D341Med (cell line): ENCODE measurements around the gene ZC3H4.
"Not testable (repeated sequence)": the region's sequence is repeated elsewhere in the genome, so short reads cannot be mapped to it uniquely, and the experiment has no call there.

Experiments used
- DNase-seq: peaks from one replicate; pipeline ENCODE4 v3.0.0; 2012; ENCODE audit warnings: low spot score

The ZC3H4 gene

DNA sequence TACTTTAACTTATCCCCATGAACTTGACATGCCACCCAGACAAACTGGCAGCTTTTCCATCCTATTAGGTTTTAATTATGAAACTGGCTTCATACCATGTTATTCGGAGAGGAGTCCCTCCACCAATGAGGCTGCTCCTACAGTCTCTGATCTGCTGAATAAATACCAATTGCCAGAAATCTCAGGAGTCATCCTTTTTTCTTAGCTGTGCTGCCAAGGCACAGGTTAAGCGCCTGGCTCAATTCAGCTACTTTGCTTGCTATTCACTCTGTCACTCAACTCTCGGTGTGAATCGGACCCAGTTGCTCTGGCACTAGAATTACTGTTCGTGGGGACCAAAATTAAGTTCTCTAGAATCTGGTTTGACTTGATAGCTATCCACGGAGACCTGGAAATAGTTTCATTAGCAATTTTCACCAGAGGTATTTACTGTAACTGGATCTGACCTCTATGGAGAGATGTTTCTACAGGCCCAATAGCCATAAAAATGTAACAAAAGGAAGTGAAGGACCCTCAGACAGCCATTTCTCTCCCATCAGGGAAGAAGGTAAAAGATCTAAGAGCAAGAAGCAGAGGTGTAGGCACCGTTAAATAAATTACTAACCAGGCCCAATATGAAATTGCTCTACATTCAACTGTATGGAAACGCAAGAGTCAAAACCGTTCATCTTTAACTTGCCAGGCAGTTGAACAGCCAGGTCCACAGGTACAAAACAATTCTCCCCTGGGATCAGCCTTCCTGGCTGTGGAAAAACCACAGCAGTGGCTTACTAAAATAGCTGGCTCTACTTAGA is 5.4 kb downstream of the ZC3H4 start:
- DNase-seq, result no peak

DNA sequence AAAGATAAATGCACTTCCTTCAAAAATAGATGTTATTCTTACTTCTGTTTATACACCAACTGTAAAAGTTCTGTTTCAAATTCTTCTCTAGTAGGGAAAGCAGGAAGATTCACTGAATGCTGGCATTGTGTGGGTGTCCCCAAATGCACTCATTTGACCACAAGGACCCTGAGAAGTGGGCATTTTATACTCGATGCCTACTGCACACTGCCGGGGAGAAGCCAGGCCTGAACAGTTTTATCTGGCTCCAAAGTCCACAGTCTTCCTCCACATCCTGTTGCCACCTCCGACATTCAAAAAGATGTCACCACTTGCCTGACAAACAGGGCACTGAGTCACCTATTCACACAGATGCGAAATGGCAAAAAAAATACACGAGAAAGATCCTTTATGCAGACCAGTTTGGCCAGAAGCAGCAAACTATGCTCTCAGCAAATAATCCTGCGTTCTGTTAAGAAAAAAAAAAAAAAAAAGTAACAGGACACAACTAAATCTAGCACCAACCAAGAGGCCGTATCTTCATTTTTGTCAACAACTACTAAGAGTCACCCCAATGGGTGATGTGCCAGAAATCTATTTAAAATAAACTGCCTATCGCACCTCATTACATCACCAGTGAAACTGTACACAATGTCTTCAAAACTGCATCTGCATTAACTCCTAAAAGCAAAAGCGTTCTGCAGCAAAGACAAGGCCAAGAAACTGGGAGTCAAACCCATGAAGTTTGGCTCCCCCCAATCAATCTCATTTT is 6.2 kb downstream of the ZC3H4 start:
- DNase-seq, result no peak

DNA sequence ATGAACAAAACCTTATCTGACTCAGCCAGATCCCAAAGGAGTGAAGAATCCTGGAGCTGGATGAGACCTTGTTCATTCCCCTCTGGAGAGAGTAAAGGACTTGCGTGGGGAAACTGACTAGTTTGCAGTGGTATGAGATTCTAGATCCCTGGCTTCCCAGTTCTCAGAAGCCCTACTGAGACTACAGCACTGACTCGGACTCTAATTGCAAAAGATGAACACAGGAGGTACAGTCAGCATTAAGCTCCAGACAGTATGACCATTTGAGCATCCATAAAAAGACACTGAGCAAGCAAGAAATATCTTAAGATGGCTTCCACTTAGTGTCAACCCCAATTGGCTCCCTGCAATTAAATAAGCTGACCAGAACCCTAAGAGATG is 6.8 kb downstream of the ZC3H4 start:
- DNase-seq, result no peak

DNA sequence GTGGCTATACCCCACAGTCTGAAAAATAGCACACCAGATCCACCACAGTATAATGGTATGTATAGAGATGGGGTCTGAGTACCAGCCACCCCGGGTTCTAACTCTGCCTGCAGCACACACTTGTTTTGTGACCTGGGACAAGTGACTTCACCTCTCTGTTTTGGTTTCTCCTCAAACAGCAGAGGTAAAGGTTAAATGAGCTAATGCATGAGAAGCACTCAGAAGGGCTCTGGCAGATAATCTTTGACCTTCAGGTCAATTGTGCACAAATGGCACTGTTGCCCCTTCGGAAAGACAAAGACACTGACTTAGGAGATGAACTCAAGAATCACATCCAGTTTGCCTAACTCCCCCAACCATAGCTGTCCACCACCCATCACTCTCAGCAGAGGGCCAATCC is 7.7 kb downstream of the ZC3H4 start:
- DNase-seq, result no peak

DNA sequence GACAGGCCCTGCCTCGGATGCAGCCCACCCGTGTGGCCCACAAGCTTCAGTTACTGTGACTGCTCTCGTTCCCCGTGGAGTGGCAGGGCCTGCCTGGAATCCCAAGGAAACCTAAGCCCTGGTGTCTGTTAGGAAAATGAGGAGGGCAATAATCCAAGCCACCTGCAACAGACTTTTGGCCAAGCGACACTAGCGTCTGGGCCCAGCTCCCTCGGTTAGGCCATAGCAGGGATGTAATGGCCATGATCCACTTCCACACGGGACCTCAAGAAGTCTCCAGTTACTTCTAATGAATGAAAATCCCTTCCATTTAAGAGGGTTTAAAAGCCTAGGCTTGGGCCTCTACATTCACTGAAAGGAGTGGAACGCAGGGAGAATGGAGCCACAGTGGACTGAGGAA is 8.9 kb downstream of the ZC3H4 start:
- DNase-seq, result no peak

DNA sequence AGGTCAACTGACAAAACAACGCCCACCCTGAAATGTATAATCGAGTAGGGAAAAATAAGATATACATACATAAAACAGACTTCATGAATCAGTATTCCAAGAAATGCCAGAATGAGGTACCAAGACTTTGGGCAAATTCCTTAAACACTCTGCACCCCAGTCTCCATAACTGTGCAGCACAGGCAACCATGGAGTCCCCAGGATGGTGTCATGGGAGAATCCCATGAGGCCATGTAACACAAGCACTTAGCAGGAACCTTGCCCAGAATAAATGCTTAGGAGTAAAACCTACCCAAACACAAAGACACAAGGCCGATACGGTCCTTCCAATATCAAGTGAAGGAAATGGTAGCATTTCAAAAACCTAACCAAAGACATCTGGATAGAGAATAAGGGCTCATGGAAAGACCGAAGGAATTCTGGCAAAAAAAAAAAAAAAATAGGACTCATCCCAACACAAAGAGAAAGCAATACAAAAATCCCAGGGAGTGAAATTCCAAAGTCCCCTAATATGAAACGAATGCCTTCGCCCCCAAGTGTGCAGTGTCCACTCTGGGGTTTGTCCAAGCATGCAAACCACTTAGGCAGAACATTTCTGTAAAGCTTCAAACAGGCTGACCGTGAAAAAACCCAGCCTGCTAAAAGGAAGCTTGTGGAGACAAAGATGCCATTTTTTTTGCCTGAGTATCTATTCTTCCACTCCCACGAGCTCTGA is 11.1 kb downstream of the ZC3H4 start:
- no peak for DNase-seq

DNA sequence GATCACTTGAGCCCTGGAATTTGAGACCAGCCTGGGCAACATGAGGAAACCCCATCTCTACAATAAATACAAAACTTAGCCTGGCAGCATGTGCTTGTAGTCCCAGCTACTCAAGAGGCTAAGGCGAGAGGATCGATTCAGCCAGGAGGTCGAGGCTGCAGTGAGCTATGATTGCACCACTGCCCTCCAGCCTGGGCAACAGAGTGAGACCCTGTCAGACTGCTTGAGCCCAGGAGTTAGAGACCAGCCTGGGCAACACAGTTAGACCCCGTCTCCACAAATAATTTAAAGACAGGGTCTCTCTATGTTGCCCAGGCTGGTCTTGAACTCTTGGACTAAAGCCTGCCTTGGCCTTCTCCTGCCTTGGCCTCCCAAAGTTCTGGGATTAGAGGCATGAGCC is 12.5 kb downstream of the ZC3H4 start:
- DNase-seq, result not testable (repeated sequence)

DNA sequence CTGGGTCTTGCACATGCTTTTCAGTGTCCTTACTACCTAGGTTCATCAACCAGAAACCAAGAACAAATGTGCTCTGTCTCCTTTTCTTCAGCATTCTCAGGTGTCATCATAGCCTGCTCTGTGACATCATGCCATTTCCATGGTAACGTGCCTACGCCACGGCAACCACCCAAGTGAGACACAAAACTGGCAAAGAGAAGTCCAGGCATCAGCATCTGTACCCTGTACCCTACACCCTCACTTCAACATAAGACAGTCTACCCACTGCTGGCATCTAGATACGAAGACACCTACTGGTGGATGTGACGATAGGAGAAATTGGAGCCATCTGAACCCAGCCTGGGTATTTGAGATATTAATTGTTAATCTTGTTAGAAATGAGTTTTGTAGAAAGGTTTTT is 13.3 kb downstream of the ZC3H4 start:
- no peak for DNase-seq

DNA sequence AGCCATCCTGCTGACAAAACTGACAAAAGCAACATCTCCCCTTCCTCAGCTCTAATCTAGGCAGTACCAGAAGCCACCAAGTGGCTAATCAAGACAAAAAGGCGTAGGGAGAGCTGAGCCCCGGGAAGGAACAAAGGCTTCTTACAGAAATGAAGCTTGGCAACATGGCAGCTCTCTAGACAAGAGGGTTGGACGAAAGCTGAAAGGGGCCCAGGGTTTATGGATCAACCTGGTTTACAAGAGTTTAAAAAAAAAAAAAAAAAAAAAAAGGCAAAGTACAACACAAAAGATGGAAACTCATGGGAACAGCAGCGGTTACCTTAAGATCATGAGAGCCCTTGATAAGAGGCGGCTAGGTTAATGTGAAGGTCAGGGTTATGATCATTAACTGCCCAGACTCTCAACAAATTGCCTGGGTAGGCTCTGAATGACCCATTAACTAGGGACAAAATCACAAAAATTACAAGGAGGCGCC is 14.0 kb downstream of the ZC3H4 start:
- DNase-seq, result no peak

DNA sequence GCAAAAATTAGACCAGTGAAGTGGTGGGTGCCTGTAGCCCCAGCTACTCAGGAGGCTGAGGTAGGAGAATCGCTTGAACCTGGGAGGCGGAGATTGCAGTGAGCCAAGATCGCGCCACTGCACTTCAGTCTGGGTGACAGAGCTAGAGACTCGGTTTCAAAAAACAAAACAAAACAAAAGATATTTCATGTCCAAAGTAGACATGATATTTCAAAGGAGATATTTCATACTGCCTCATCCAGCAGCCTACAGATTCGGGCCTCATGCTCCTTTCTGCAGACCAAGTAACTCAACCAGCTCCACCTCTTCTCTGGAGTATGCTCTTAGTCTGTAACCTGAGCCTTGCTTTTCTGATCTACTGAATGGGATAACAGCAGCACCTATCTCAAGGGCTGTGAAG is 15.0 kb downstream of the ZC3H4 start:
- DNase-seq, result no peak

DNA sequence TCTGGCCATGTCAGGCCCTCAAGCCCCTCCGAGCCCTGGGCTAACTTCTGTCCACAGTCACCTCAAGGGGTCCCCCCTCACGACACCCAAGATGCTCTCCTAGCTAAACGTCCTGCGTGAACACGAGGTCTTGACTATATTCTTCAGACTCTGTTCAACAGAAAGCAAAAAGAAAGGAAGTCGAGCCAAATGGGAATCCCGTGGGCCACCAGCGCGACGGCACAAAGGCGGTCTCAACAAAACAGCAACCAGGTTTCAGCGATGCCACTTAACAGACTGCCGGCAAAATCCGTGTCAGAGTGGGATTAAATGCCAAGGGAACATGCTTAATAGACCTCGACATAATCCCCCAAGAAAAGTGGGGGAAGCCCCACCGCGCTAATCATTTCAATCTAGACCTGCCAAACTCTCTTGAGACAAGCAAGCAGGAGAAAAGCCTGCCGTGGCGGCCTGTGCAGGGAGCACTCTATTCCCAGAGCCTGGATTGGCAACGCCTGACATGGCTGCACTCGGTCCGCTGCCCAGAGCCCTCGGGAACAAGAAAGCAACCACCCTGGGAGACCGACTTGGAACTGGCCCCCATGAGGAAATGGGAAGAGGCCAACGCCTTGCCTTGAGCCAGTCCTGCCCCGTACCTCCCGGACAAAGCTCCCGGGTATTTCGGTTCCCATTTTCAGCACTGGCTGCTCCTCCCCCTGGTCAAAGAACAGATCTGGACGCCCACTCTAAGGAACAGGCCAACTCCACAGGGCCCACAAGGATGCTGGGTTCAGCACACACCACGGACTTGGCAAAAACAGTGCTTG is 16.0 kb downstream of the ZC3H4 start:
- peak; percentile 86 for DNase-seq

DNA sequence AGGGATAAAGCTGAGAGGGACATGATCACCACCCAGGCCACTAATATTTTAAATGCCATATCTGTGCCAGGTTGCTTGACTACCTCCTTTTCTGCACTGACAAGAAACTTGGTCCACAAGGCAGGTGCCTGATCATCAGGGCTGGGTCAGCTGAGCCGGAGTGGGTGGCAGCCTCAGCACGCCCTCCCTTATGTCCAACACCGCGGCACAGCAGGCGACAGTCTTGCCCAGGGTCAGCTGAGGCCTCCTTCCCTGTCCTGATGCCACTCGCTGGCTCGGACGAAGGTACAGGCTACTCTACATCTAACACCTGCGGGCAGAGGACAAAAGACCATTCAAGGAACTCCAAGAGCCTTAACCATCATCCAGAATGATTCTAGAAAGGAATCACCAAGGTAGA is 16.9 kb downstream of the ZC3H4 start:
- DNase-seq, result no peak

DNA sequence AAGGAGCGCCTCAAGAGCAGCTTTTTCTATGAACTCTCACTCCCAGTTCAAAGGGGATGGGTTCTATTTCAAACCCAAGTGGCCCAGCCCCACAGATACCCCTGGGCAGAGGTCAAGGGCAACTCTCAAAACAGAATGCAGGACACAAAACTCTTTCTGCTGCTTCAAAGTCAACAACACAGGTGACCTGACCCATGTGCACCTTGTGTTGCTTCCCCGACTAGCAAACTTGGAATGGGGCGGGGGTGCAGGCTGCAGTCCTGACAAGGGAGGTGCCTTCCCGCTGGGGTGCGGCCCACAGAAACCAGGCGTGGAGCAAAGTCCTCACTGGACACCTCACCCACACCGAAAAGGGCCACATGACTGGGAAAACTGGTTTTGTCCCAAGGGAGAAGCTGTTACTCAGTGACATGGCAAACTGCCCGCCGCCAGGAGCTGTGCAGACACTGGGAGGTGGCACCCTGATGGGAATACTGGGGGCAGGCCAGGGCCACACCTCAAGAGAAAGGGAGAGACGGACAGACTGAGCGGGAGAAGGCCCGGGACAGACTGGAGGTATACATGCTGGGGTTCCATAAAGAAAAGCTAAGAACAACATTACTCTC is 17.4 kb downstream of the ZC3H4 start:
- DNase-seq, result no peak

DNA sequence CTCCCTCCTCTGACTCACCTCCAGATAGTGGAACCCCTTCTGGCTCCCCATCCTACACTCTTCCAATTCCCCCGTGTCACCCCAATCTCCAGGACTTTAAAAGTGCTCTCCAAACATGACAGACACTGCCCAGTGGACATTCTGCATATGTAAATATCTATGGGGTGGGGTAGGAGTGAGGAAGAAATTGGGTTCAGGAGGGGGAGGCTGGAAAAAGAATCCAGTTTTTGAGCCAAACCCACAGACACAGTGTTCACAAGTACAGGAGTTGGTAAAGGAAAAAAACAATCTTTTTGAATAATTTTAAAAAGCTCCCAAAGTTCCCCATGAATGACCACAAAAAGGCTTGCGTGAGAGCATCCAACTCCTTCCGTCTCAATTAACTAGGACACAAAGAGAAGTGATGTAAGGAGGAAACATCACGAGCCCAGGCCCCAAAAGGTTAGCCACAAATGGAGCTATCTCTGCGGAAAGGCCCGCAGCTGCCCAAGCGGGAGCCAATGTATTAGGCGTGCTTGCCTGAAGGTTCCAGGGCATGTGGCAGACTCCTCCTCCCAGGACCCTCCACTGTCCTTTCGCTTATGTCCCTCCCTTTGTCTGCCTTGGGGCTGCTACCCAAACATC is 18.0 kb downstream of the ZC3H4 start:
- DNase-seq, result no peak

DNA sequence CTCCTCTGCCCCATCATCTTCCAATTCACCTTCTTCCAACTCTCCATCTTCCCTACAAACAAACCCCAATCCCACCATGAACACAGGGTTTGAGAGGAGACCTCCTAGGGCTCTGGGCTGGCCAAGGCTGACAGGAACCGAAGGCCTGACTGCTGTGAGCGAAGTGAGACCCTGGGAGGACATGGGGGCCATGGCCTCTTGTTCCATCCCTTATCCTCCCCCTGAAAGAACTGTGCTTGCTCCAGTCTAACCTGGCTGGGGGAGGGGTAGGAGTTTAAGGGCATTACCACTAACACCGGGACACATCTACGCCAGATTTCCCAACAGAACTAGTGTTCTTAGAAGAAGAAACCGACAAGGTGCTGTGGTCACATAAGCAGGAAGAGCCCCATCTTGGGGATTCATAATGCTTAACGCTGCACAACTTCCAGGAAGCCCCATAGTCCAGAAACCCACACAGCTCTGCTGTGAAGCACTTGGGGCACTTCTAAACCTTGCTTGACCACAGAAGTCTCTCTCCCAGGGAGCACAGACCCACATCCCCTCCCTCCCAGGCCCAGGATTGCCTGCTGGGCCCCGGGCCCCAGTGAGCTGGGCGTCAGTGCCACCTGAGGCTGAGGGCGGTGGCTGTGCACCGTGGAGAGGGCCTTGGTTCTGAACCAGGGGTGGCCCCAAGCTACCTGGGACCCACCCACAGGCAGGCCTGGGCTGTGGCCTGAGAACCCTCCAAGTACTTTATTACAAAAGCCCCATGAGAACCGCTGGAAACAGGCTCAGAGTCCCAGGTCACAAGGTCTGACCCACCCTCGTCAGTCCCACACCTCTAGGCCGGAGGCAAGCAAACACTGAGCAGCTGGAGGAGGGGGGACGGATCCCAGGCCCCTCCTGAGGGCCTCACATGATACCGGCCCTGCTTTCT is 18.8 kb downstream of the ZC3H4 start:
- no peak for DNase-seq

DNA sequence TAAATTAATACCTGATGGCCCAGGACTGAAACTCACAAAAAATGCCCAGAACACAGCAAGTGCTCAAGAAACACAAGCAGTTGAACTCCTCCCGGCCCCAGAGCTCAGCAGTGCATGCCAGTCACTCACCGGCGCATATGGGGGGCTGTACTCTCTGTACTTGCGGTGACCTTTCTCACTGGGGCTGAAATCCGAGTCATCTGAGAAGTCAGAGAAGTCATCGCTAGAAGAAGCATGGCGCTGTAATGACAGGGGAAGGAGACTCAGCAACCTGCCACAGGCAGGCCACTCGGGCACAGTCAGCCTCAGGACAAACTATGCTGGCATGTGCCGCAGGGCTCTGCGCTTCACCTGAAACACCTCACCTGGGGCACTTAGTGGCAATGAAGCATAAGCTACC is 19.7 kb downstream of the ZC3H4 start:
- DNase-seq, result no peak

DNA sequence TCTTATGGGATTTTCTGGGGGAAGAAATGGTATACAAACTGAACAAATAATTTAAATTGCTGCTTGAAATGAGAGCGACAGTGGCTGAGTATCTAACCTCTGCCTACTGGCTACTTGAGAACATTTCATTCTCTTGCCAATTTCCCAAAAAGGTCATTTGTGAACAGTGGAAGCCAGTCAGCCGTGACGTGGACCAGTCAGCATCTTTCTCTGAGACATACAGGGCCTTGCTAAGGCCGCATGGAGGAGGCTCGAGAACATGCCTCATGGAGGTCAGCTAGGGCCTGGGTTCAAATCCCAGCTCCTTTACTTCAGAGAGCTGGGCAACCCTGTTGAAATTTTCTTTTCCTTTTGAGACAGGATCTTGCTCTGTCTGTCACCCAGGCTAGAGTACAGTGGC is 20.3 kb downstream of the ZC3H4 start:
- DNase-seq, result no peak

DNA sequence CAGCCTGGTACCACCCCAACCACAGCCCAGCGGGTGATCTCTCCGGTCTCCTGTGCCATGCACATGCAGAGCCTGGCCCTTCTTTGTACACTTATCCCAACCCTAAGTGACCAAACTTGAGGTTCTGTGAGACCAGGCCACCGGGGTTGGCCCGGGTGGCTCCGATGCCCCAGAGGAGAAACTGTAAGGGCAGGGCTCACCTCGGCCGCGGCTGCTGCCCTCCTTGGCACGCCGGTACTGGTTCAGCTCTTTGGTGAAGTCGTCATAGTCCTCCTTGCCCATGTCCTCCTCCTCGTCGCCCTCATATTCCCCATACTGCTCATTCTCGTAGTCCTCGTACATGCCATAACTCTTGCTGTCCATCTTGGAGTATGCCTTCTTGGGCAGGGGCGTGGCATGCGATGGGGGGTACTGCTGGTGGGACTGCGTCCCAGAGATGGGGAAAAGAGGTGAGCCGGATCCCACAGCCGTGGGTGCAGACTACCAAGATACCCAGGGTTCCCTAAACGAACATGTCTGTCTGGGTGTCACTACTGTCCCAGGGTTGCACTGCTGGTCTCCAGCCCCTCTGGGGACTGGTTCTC is 23.7 kb downstream of the ZC3H4 start:
- DNase-seq, result no peak

DNA sequence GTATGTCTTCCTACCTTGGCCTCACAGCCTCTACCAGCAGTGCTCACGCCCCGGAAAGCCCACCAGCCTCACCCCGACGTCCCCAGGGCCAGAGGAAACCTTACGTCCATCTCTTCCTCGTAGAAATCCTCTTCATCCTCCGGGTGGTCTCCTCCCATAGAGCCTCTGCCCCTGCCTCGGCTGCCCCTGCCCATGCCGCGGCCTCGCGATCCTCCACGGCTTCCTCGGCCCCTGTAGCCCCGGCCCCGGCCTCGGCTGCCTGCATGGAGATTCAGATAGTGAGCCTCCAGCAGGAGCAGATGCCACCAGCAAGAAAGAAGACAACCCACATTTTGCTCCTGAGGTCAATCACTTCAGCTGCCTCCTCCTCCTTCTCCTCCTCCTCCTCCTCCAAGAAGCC is 27.3 kb downstream of the ZC3H4 start:
- no peak for DNase-seq
